PFSK-1 (cell line): ENCODE data around the gene YWHAQ.

Experiments
- FOXP2 ChIP-seq: optimal IDR thresholded peaks from 2 replicates; pipeline ENCODE3; 2011; ENCODE audit warnings: borderline replicate concordance, control low read depth, inconsistent platforms; ENCODE audit not compliant: insufficient read depth; ENCODE audit errors: extremely low read length, extremely low read depth
- POLR2AphosphoS5 ChIP-seq: IDR thresholded peaks from 2 replicates; pipeline ENCODE4 v1.6.1; 2012; ENCODE audit warnings: low read depth, mild to moderate bottlenecking, control low read depth, low read length, moderate library complexity
- REST ChIP-seq, 2 experiments: IDR thresholded peaks; 2 replicates each; pipeline versions ENCODE4 v1.6.1 to v1.8.0; 2011 to 2012; ENCODE audit warnings: low read depth in 2 of 2, low read length in 2 of 2, control low read depth in 1 of 2, inconsistent platforms in 1 of 2, mild to moderate bottlenecking in 1 of 2, moderate library complexity in 1 of 2; ENCODE audit not compliant: insufficient read depth in 1 of 2
- SIN3A ChIP-seq: IDR thresholded peaks from 2 replicates; pipeline ENCODE4 v1.6.1; 2012; ENCODE audit warnings: mild to moderate bottlenecking, low read length, moderate library complexity, borderline replicate concordance; ENCODE audit not compliant: insufficient read depth
- TAF1 ChIP-seq: IDR thresholded peaks from 2 replicates; pipeline ENCODE4 v1.6.1; 2012; ENCODE audit warnings: low read length, control low read depth, borderline replicate concordance; ENCODE audit not compliant: insufficient read depth

Gene YWHAQ

GRCh38 chr2:9658972-9659371, 28.2 kb upstream of the YWHAQ start:
- TF ChIP-seq POLR2AphosphoS5 = no peak
- TF ChIP-seq SIN3A = no peak
- TF ChIP-seq REST (IDR thresholded peaks at IDR 0.05; ENCODE audit: insufficient read depth in 1 of 2, low read depth in 2 of 2, low read length in 2 of 2) = no peak
- TF ChIP-seq FOXP2 = no peak
- TF ChIP-seq TAF1 = no peak

- TF ChIP-seq SIN3A (no peak), POLR2AphosphoS5 (no peak), FOXP2 (no peak), REST (IDR thresholded peaks at IDR 0.05; ENCODE audit: insufficient read depth in 1 of 2, low read depth in 2 of 2, low read length in 2 of 2) (no peak), TAF1 (no peak)
Measured at GRCh38 chr2:9657731-9658130, 26.9 kb upstream of the YWHAQ start.

- no peak for TF ChIP-seq POLR2AphosphoS5
- TF ChIP-seq REST (IDR thresholded peaks at IDR 0.05; ENCODE audit: insufficient read depth in 1 of 2, low read depth in 2 of 2, low read length in 2 of 2) = no peak
- no peak for TF ChIP-seq FOXP2
- no peak for TF ChIP-seq TAF1
- TF ChIP-seq SIN3A = no peak
Measured at GRCh38 chr2:9657083-9657482, 26.3 kb upstream of the YWHAQ start.

GRCh38 chr2:9656270-9656766, 25.5 kb upstream of the YWHAQ start:
- TF ChIP-seq REST (IDR thresholded peaks at IDR 0.05; ENCODE audit: insufficient read depth in 1 of 2, low read depth in 2 of 2, low read length in 2 of 2) = peak in 1 of 2 experiments; percentile 27; a peak in 1 of 4 replicates
- peak; percentile 54; the same call in 1 of the 2 replicates for TF ChIP-seq SIN3A
- peak; percentile 99 for TF ChIP-seq FOXP2
- TF ChIP-seq POLR2AphosphoS5 = no peak
- TF ChIP-seq TAF1 = peak; percentile 27; the same call in 1 of the 2 replicates
